Measurements from ENCODE around the gene MPZL2. TPM values are rescaled to one million over a fixed set of nuclear protein-coding genes. Genes with fewer than 3 reads are reported as not detected.

The MPZL2 gene
- total RNA-seq, 1 experiment from 2014 or later: 51.5 TPM

DNA sequence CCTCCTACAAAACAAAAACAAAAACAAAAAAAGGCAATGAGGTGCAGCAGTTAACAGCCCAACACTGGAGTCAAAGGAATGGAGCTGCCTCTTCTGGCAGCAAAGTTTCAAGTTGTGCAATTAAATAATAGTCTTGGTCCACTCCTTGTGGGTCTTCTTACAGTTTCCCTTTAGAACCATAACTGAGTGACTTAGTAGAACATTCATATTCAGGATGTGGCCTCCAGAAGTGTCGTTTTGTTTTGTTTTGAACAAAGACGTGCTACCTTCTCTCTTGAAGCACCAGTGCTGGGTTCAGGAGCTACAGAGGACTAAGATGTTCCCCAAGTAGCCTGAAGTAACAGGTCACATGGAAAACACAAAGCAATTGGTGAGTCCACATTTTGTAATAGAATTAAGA, 37.3 kb downstream of the MPZL2 start:
- Histone ChIP-seq H3K9me3 (ENCODE audit: low read length) (no peaks in the 10 kb centered on the region), H3K4me3 (ENCODE audit: low read length) (no peak overlapping the region), H4K20me1 (ENCODE audit: low read length) (no peaks in the 10 kb centered on the region), H3K27me3 (ENCODE audit: low read length) (no peaks in the 10 kb centered on the region), H2AFZ (ENCODE audit: low read length) (no peak overlapping the region), H3K9me2 (replicated peaks; ENCODE audit: low read length) (no peaks in the 10 kb centered on the region), H3F3A (ENCODE audit: low read length, unreplicated experiment) (no peaks in the 10 kb centered on the region), H3K9ac (ENCODE audit: low read length) (no peak overlapping the region), H3K4me1 (ENCODE audit: insufficient read depth, low read length) (peaks cover 15% of the 10 kb centered on the region), H3K4me2 (ENCODE audit: low read length) (no peak overlapping the region), H3K79me2 (ENCODE audit: low read length) (no peaks in the 10 kb centered on the region), H3K27ac (ENCODE audit: low read length) (no peak overlapping the region), H3K36me3 (ENCODE audit: low read depth, low read length) (no peaks in the 10 kb centered on the region)
- DNase-seq (no peak), ATAC-seq (no peak)
- POLR2A ChIA-PET (ENCODE audit: unreplicated experiment): interaction anchor here (0.6 kb wide), 1 partner anchor 16 kb away, joined by 6 read pairs; no protein-coding TSS in a partner anchor
- CTCF ChIA-PET: no interaction called here
- TF ChIP-seq EZH2phosphoT487 (IDR thresholded peaks at IDR 0.05; ENCODE audit: borderline replicate concordance, low read length) (no peak), EZH2 (IDR thresholded peaks at IDR 0.05; ENCODE audit: low read length, unreplicated experiment) (no peak)
- TF ChIP-seq, protein P1, sequence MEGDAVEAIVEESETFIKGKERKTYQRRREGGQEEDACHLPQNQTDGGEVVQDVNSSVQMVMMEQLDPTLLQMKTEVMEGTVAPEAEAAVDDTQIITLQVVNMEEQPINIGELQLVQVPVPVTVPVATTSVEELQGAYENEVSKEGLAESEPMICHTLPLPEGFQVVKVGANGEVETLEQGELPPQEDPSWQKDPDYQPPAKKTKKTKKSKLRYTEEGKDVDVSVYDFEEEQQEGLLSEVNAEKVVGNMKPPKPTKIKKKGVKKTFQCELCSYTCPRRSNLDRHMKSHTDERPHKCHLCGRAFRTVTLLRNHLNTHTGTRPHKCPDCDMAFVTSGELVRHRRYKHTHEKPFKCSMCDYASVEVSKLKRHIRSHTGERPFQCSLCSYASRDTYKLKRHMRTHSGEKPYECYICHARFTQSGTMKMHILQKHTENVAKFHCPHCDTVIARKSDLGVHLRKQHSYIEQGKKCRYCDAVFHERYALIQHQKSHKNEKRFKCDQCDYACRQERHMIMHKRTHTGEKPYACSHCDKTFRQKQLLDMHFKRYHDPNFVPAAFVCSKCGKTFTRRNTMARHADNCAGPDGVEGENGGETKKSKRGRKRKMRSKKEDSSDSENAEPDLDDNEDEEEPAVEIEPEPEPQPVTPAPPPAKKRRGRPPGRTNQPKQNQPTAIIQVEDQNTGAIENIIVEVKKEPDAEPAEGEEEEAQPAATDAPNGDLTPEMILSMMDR (conservative IDR thresholded peaks at IDR 0.05; ENCODE audit: low read depth, low read length): no peak
- intact Hi-C loops (cut with micrococcal nuclease): no loop called here
- BruUV-seq (replicated peaks): no TSS peak

DNA sequence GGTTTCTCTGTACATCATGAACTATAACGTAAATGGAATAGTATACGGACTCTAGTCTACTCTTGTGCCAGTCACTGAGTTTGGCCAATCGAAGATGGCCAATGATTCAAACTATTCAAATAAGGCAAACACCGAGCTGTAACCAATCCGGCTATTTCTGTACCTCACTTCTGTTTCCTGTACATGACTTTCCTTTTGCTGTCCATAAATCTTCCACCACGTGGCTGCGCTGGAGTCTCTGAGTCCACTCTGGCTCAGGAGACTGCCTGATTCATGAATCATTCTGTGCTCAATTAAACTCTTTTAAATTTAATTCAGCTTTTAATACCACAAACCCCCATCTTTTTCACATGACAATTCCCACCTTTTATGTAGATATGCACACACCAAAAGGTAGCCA, 37.8 kb downstream of the MPZL2 start:
- CTCF ChIA-PET: no interaction called here
- BruUV-seq (replicated peaks): no TSS peak
- intact Hi-C loops (cut with micrococcal nuclease): no loop called here

DNA sequence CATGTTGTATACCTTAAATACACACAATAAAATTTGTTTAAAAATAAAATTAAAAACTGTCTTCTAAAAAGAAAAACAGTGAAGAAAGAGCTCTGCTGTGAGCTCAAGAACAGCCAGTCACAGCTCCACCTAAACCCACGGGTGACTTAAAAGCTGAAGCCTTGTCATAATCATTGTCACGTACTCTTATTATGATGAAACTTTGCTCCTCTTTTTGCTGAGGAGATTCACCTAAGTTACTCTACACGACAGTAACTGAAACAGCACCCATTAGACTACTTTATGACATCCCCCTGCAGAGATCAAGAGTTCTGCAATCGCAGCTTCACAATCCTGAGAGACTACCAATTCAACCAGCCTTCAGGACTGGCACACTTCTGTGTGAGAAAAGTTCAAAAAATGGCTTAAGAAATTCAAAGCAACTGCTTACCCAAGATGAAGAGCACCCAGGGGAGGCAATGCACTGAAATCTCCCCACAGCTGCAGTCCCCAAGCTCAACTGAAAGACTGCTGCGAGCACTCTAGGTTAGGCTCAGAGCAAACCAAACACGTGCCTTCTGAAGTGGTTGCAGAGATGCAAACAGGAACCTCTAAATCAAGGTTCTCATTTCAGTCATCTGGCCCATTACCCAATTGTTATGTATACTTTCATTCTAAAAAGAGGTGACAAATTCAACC, 39.4 kb downstream of the MPZL2 start, which contains the start of gene JAML:
Gene JAML (minus strand): TSS at position 501 of the 678 bp plus-strand sequence. CDS start 10,145 bp downstream, outside the sequence.
- ATAC-seq (no peak), DNase-seq (no peak)
- BruUV-seq (replicated peaks): no TSS peak
- TF ChIP-seq, protein P1 (conservative IDR thresholded peaks at IDR 0.05; ENCODE audit: low read depth, low read length): no peak
- Histone ChIP-seq H3K9ac (ENCODE audit: low read length) (no peak within 1 kb of the TSS), H3K4me2 (ENCODE audit: low read length) (no peak within 1 kb of the TSS), H3K79me2 (ENCODE audit: low read length) (no peaks in the 10 kb centered on the region), H4K20me1 (ENCODE audit: low read length) (no peaks in the 10 kb centered on the region), H3K4me3 (ENCODE audit: low read length) (no peak within 1 kb of the TSS), H2AFZ (ENCODE audit: low read length) (no peak within 1 kb of the TSS), H3K27ac (ENCODE audit: low read length) (no peak within 1 kb of the TSS), H3K9me2 (replicated peaks; ENCODE audit: low read length) (no peaks in the 10 kb centered on the region), H3F3A (ENCODE audit: low read length, unreplicated experiment) (no peaks in the 10 kb centered on the region), H3K36me3 (ENCODE audit: low read depth, low read length) (no peaks in the 10 kb centered on the region), H3K9me3 (ENCODE audit: low read length) (no peaks in the 10 kb centered on the region), H3K27me3 (ENCODE audit: low read length) (no peaks in the 10 kb centered on the region), H3K4me1 (ENCODE audit: insufficient read depth, low read length) (peaks cover 12% of the 10 kb centered on the region)
- intact Hi-C loops (cut with micrococcal nuclease): no loop called here
- ChIA-PET CTCF (no interaction called here), POLR2A (ENCODE audit: unreplicated experiment) (no interaction called here)

More for the DNA sequence above, 37.8 kb downstream of the MPZL2 start:
- Histone ChIP-seq H3K27me3 (ENCODE audit: low read length) (no peaks in the 10 kb centered on the region), H3K79me2 (ENCODE audit: low read length) (no peaks in the 10 kb centered on the region), H3K9ac (ENCODE audit: low read length) (no peak overlapping the region), H3K36me3 (ENCODE audit: low read depth, low read length) (no peaks in the 10 kb centered on the region), H3K27ac (ENCODE audit: low read length) (no peak overlapping the region), H4K20me1 (ENCODE audit: low read length) (no peaks in the 10 kb centered on the region), H3K4me1 (ENCODE audit: insufficient read depth, low read length) (peaks cover 15% of the 10 kb centered on the region), H3K4me2 (ENCODE audit: low read length) (no peak overlapping the region), H2AFZ (ENCODE audit: low read length) (no peak overlapping the region), H3F3A (ENCODE audit: low read length, unreplicated experiment) (no peaks in the 10 kb centered on the region), H3K9me2 (replicated peaks; ENCODE audit: low read length) (no peaks in the 10 kb centered on the region), H3K9me3 (ENCODE audit: low read length) (no peaks in the 10 kb centered on the region), H3K4me3 (ENCODE audit: low read length) (no peak overlapping the region)
- POLR2A ChIA-PET (ENCODE audit: unreplicated experiment): no interaction called here
- ATAC-seq (no peak), DNase-seq (no peak)
- TF ChIP-seq, protein P1 (conservative IDR thresholded peaks at IDR 0.05; ENCODE audit: low read depth, low read length): no peak
- TF ChIP-seq EZH2 (IDR thresholded peaks at IDR 0.05; ENCODE audit: low read length, unreplicated experiment) (no peak), EZH2phosphoT487 (IDR thresholded peaks at IDR 0.05; ENCODE audit: borderline replicate concordance, low read length) (no peak)
